H1 (cell line): Measurements from ENCODE around the gene TSPAN15. TPM values are rescaled to one million over a fixed set of nuclear protein-coding genes. Genes with fewer than 3 reads are reported as not detected.

ENCODE experiments used
- CTCF ChIA-PET: fragments of 300-600 bp; sonication (Branson Sonifier 250); formaldehyde crosslinking; loops from one replicate; lab custom pipeline; 2021; ENCODE audit not compliant: partially characterized antibody; lab: Charles Lee
- POLR2A ChIA-PET: fragments of 300-600 bp; sonication (Branson Sonifier 250); formaldehyde crosslinking; loops from one replicate; lab custom pipeline; 2021; ENCODE audit warnings: inconsistent platforms; ENCODE audit not compliant: partially characterized antibody; lab: Charles Lee
- DNase-seq, 2 experiments: peaks; one replicate each; pipeline versions ENCODE4 v3.0.0 to v3.0.0-alpha.2; 2010 to 2022; ENCODE audit warnings: low spot score in 2 of 2, low read depth in 1 of 2, mixed read lengths in 1 of 2
- FAIRE-seq: peaks from 2 replicates; lab custom pipeline; 2011; peaks lifted over from hg19 to GRCh38; lab: Jason Lieb, UNC
- H2AFZ ChIP-seq: 2 replicates; pipeline ENCODE4 v1.8.1; 2012; ENCODE audit warnings: low read length, inconsistent platforms
- H2AK5ac ChIP-seq: 2 replicates; pipeline ENCODE4 v1.6.1; 2013; ENCODE audit warnings: low read depth, low read length
- H2BK120ac ChIP-seq: replicated peaks from 2 replicates; pipeline ENCODE3; 2013; ENCODE audit warnings: low read depth, low read length, inconsistent platforms
- H2BK12ac ChIP-seq: 2 replicates; pipeline ENCODE4 v1.6.1; 2013; ENCODE audit warnings: low read depth, low read length
- H2BK15ac ChIP-seq: 2 replicates; pipeline ENCODE4 v1.6.1; 2013; ENCODE audit warnings: low read length
- H2BK20ac ChIP-seq: 2 replicates; pipeline ENCODE4 v1.6.1; 2013; ENCODE audit warnings: low read length
- H2BK5ac ChIP-seq: 2 replicates; pipeline ENCODE4 v1.6.1; 2013; ENCODE audit warnings: low read depth, low read length
- H3K14ac ChIP-seq: 2 replicates; pipeline ENCODE4 v1.6.1; 2013; ENCODE audit warnings: inconsistent platforms; ENCODE audit not compliant: insufficient read length
- H3K18ac ChIP-seq: 2 replicates; pipeline ENCODE4 v1.6.1; 2013; ENCODE audit warnings: low read length; ENCODE audit errors: extremely low read depth
- H3K23ac ChIP-seq: 2 replicates; pipeline ENCODE4 v1.6.1; 2013; ENCODE audit warnings: inconsistent platforms; ENCODE audit not compliant: insufficient read length
- H3K23me2 ChIP-seq: 2 replicates; pipeline ENCODE4 v1.6.1; 2013; ENCODE audit warnings: low read depth, low read length
- H3K27ac ChIP-seq: 2 replicates; pipeline ENCODE4 v1.6.1; 2011; ENCODE audit warnings: low read depth, low read length, inconsistent platforms
- H3K27me3 ChIP-seq, 4 experiments: replicated peaks in 1 of 4; 1 replicate in 1 of 4; 2 replicates in 3 of 4; pipeline versions ENCODE4 v1.6.1 to v1.8.1; 2011 to 2013; ENCODE audit warnings: low read length in 3 of 4, mild to moderate bottlenecking in 3 of 4, inconsistent platforms in 2 of 4, mixed read lengths in 2 of 4, moderate library complexity in 1 of 4; ENCODE audit not compliant: control insufficient read depth in 3 of 4, insufficient read depth in 3 of 4; ENCODE audit errors: extremely low read depth in 1 of 4
- H3K36me3 ChIP-seq, 4 experiments: 2 replicates each; pipeline versions ENCODE4 v1.6.1 to v1.8.1; 2011 to 2013; ENCODE audit warnings: mild to moderate bottlenecking in 4 of 4, low read length in 3 of 4, moderate library complexity in 2 of 4, control low read depth in 1 of 4, inconsistent platforms in 1 of 4; ENCODE audit not compliant: insufficient read depth in 4 of 4, control insufficient read depth in 2 of 4
- H3K4ac ChIP-seq: replicated peaks from 2 replicates; pipeline ENCODE3; 2013; ENCODE audit warnings: low read length, low read depth, mixed read lengths, inconsistent platforms; ENCODE audit not compliant: insufficient read length
- H3K4me1 ChIP-seq, 4 experiments: replicated peaks in 1 of 4; 1 replicate in 1 of 4; 2 replicates in 3 of 4; pipeline versions ENCODE4 v1.6.1 to v1.8.1; 2011 to 2013; ENCODE audit warnings: low read length in 3 of 4, inconsistent platforms in 2 of 4, mixed read lengths in 1 of 4; ENCODE audit not compliant: insufficient read depth in 4 of 4, control insufficient read depth in 3 of 4
- H3K4me2 ChIP-seq, 2 experiments: 2 replicates each; pipeline versions ENCODE4 v1.6.1 to v1.8.1; 2011 to 2013; ENCODE audit warnings: low read depth in 2 of 2, low read length in 2 of 2, control low read depth in 1 of 2, inconsistent platforms in 1 of 2, mild to moderate bottlenecking in 1 of 2; ENCODE audit not compliant: insufficient read depth in 1 of 2
- H3K4me3 ChIP-seq, 4 experiments: fragments of 200-600, 300-600 bp in 1 of 4; sonication (generic), shearing (Covaris generic), sonication (Bioruptor Twin) in 1 of 4; 2 replicates each; pipeline versions ENCODE4 v1.5.1 to v1.8.1; 2011 to 2016; ENCODE audit warnings: low read length in 4 of 4, low read depth in 3 of 4, control low read depth in 2 of 4, inconsistent platforms in 2 of 4, mild to moderate bottlenecking in 2 of 4, mixed read lengths in 1 of 4, moderate library complexity in 1 of 4; ENCODE audit not compliant: insufficient read depth in 2 of 4; ENCODE audit errors: extremely low read depth in 1 of 4
- H3K56ac ChIP-seq: replicated peaks from 2 replicates; pipeline ENCODE3; 2013; ENCODE audit warnings: low read depth, mild to moderate bottlenecking, mixed read lengths, low read length, inconsistent platforms; ENCODE audit not compliant: insufficient read length
- H3K79me1 ChIP-seq: 2 replicates; pipeline ENCODE4 v1.6.1; 2013; ENCODE audit warnings: low read depth, low read length, control low read depth
- H3K79me2 ChIP-seq, 2 experiments: 2 replicates each; pipeline versions ENCODE4 v1.6.1 to v1.8.1; 2012 to 2013; ENCODE audit warnings: low read length in 2 of 2, mild to moderate bottlenecking in 2 of 2, inconsistent platforms in 1 of 2; ENCODE audit not compliant: insufficient read depth in 2 of 2, control insufficient read depth in 1 of 2
- H3K9ac ChIP-seq, 4 experiments: replicated peaks in 1 of 4; 1 replicate in 1 of 4; 2 replicates in 3 of 4; pipeline versions ENCODE4 v1.6.1 to v1.8.1; 2011 to 2013; ENCODE audit warnings: low read depth in 3 of 4, low read length in 3 of 4, control low read depth in 2 of 4, mild to moderate bottlenecking in 2 of 4, moderate library complexity in 2 of 4, inconsistent platforms in 1 of 4; ENCODE audit errors: extremely low read depth in 1 of 4
- H3K9me3 ChIP-seq, 2 experiments: 2 replicates each; pipeline versions ENCODE4 v1.6.1 to v1.8.1; 2012 to 2013; ENCODE audit warnings: mild to moderate bottlenecking in 2 of 2, moderate library complexity in 2 of 2, control low read depth in 1 of 2, inconsistent platforms in 1 of 2, low read depth in 1 of 2, low read length in 1 of 2, mixed read lengths in 1 of 2; ENCODE audit not compliant: insufficient read depth in 2 of 2
- H4K20me1 ChIP-seq, 2 experiments: replicated peaks in 1 of 2; 2 replicates each; pipeline versions ENCODE3 to v1.8.1; 2011 to 2013; ENCODE audit warnings: inconsistent platforms in 2 of 2, low read length in 2 of 2, mild to moderate bottlenecking in 1 of 2; ENCODE audit not compliant: insufficient read depth in 2 of 2, control insufficient read depth in 1 of 2
- H4K5ac ChIP-seq: 2 replicates; pipeline ENCODE4 v1.6.1; 2013; ENCODE audit warnings: low read length, low read depth, mixed read lengths, inconsistent platforms; ENCODE audit not compliant: insufficient read length
- H4K8ac ChIP-seq: 2 replicates; pipeline ENCODE4 v1.8.0; 2013; ENCODE audit warnings: mild to moderate bottlenecking, moderate library complexity, low read length, inconsistent platforms; ENCODE audit not compliant: insufficient read depth; ENCODE audit errors: extremely low read depth
- H4K91ac ChIP-seq: replicated peaks from 2 replicates; pipeline ENCODE3; 2013; ENCODE audit warnings: low read length, mixed read lengths, inconsistent platforms; ENCODE audit not compliant: insufficient read length
- CBX5 ChIP-seq: fragments of 300-800, 300-1000 bp; sonication (generic); IDR thresholded peaks from 2 replicates; pipeline ENCODE4 v1.7.1; 2016; ENCODE audit warnings: antibody characterized with exemption, low read length, low read depth
- CEBPB ChIP-seq: IDR thresholded peaks from 2 replicates; pipeline ENCODE4 v1.6.1; 2012; ENCODE audit warnings: low read depth, low read length
- CHD2 ChIP-seq: IDR thresholded peaks from 2 replicates; pipeline ENCODE4 v1.6.1; 2012; ENCODE audit warnings: low read length, improper control_type of control experiment
- EZH2 ChIP-seq: fragments of 200-600 bp; sonication (generic); IDR thresholded peaks from 2 replicates; pipeline ENCODE4 v1.7.1; 2012; ENCODE audit warnings: low read depth, mild to moderate bottlenecking, moderate library complexity, low read length, inconsistent platforms; ENCODE audit not compliant: severe bottlenecking
- GABPA ChIP-seq: IDR thresholded peaks from 2 replicates; pipeline ENCODE4 v1.6.1; 2011; ENCODE audit warnings: mild to moderate bottlenecking, low read length, moderate library complexity, borderline replicate concordance; ENCODE audit not compliant: insufficient read depth
- POU5F1 ChIP-seq: IDR thresholded peaks from 2 replicates; pipeline ENCODE4 v1.6.1; 2011; ENCODE audit warnings: low read depth, mild to moderate bottlenecking, low read length, moderate library complexity
- RNF2 ChIP-seq: fragments of 200-900, 300-1000 bp; sonication (generic); IDR thresholded peaks from 2 replicates; pipeline ENCODE4 v1.7.1; 2016; ENCODE audit warnings: borderline replicate concordance, low read depth, mild to moderate bottlenecking, antibody characterized with exemption, low read length; ENCODE audit not compliant: poor library complexity, severe bottlenecking; ENCODE audit errors: missing control alignments
- RXRA ChIP-seq: IDR thresholded peaks from 2 replicates; pipeline ENCODE4 v1.6.1; 2011; ENCODE audit warnings: low read depth, mild to moderate bottlenecking, low read length, moderate library complexity; ENCODE audit not compliant: insufficient read depth
- SIN3A ChIP-seq, 2 experiments: IDR thresholded peaks in 1 of 2; conservative IDR thresholded peaks in 1 of 2; 2 replicates each; pipeline ENCODE4 v1.6.1; 2011 to 2012; ENCODE audit warnings: low read length in 2 of 2, improper control_type of control experiment in 1 of 2, low read depth in 1 of 2, mild to moderate bottlenecking in 1 of 2
- TEAD4 ChIP-seq: IDR thresholded peaks from 2 replicates; pipeline ENCODE4 v1.6.1; 2012; ENCODE audit warnings: low read depth, low read length, inconsistent platforms, mixed read lengths
- ZNF274 ChIP-seq: IDR thresholded peaks from 2 replicates; pipeline ENCODE4 v1.7.0; 2012; ENCODE audit warnings: low read length, borderline replicate concordance; ENCODE audit errors: extremely low read depth
- WGBS, 2 experiments: shearing (Covaris generic) in 1 of 2; methylation state at CpG; one replicate each; pipeline versions ENCODE4 v1.1.6 to v1.1.7; 2013 to 2015; ENCODE audit warnings: low lambda C conversion rate in 2 of 2, mixed read lengths in 2 of 2, inconsistent platforms in 1 of 2, low coverage in 1 of 2, missing lambda C conversion rate in 1 of 2; ENCODE audit not compliant: insufficient replicate concordance in 2 of 2, insufficient coverage in 1 of 2, insufficient read length in 1 of 2; ENCODE audit errors: extremely low coverage in 1 of 2, missing lambda C conversion rate in 1 of 2; 5-methylcytosine and 5-hydroxymethylcytosine counted together
- polyA plus RNA-seq, 7 experiments: library from polyadenylated mRNA; depleted of rRNA in 3 of 7; stranded (reverse) in 5 of 7; unstranded in 2 of 7; fragments of >200 nt in 5 of 7; fragments of 200-250 nt in 2 of 7; gene quantifications; 1 replicate in 5 of 7; 2 replicates in 1 of 7; 4 replicates in 1 of 7; pipeline versions ENCODE4 v1.2.1 to v1.2.3, GENCODE V29; 2011 to 2013; ENCODE audit warnings: missing spikeins in 2 of 7, mixed read lengths in 2 of 7
- total RNA-seq: library from RNA; stranded (reverse); fragmentation: NEBNext Ultra II Directional; extraction: Animal tissue kit (Norgen Biotek cat#: 25700); gene quantifications from 2 replicates; pipeline ENCODE4 v1.2.1, GENCODE V29; 2021
- TF ChIP-seq, protein P1 (sequence below): IDR thresholded peaks from 2 replicates; pipeline ENCODE4 v1.6.1; 2011; ENCODE audit warnings: low read depth, mild to moderate bottlenecking, low read length; ENCODE audit not compliant: insufficient read depth

TSPAN15 gene
- total and polyA plus RNA-seq, 2 of the 8 experiments (the other 6 are each of a cell fraction or from before 2014, with no cell fraction given), result 9.7 to 20.0 TPM

DNA sequence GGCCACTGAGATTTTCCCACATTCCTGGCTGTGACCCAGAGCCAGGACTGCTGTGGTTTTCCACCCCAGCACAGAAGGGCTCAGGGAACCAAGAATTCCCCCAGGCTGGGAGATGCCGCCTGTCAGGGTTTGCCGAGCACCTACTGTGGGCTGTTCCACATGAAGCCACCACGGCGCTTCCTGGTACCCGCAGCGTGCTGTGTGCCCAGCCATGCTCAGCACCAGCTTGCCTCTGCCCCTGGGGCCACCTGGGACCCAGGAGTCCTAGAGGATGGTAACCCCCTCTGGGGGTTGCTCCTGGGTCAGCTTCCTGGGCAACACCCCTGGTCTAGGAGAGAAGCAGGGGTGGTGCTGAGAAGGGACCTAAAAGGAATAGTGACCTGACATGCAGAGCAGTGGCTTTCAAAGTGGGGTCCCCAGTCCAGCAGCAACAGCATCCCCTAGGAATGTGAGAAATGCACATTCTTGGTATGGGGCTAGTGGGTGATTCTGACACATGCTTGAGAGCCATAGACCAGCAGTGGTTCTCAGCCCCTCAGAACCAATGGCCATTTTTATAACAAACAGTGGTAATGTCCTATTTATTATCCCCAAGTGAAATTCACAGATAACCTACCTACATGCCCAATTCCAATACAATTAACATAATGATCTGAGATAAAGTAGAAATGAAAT, 53.4 kb downstream of the TSPAN15 start:
- Histone ChIP-seq H3K4me3 (no peak overlapping the region), H3K27ac (no peak overlapping the region), H3K4me2 (no peak overlapping the region), H3K79me1 (no peaks in the 10 kb centered on the region), H2BK20ac (no peak overlapping the region), H4K5ac (no peak overlapping the region), H3K4me1 (peaks cover 0 to 6% (median 5%) of the 10 kb centered on the region in 4 experiments; a peak in 5 of 7 replicates), H4K20me1 (no peaks in the 10 kb centered on the region), H3K9ac (no peak overlapping the region), H3K23me2 (no peaks in the 10 kb centered on the region), H3K9me3 (no peaks in the 10 kb centered on the region), H3K23ac (no peak overlapping the region), H3K79me2 (no peaks in the 10 kb centered on the region), H4K91ac (no peak overlapping the region), H2AFZ (no peak overlapping the region), H4K8ac (no peak overlapping the region), H3K4ac (no peak overlapping the region), H2AK5ac (no peak overlapping the region), H2BK5ac (no peak overlapping the region), H3K36me3 (no peaks in the 10 kb centered on the region), H3K27me3 (no peaks in the 10 kb centered on the region), H3K56ac (no peak overlapping the region), H2BK120ac (no peak overlapping the region), H2BK12ac (no peak overlapping the region), H2BK15ac (no peak overlapping the region), H3K14ac (no peak overlapping the region), H3K18ac (no peak overlapping the region)
- POLR2A ChIA-PET, result interaction anchor here (0.6 kb wide), 1 partner anchor 791 kb away, joined by 4 read pairs; no protein-coding TSS in a partner anchor
- 94% methylated on average over 6 of the region's 6 CpGs; no CpG with 5 or more reads in 1 of the 2 experiments for WGBS, 2 experiments
- FAIRE-seq (no peak), DNase-seq (no peak)
- CTCF ChIA-PET, result interaction anchor here (0.8 to 28.6 kb wide), 9 partner anchors 8 to 145 kb away, joined by 3 to 1068 read pairs (median 4); partner anchors contain the start of gene TSPAN15
- TF ChIP-seq RNF2, result no peak
- TF ChIP-seq, protein P1, sequence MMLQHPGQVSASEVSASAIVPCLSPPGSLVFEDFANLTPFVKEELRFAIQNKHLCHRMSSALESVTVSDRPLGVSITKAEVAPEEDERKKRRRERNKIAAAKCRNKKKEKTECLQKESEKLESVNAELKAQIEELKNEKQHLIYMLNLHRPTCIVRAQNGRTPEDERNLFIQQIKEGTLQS, result no peak
- no peak for TF ChIP-seq EZH2
- no peak for TF ChIP-seq POU5F1
- TF ChIP-seq CBX5, result no peak
- TF ChIP-seq SIN3A (conservative IDR thresholded peaks at IDR 0.05 in 1 of 2, IDR thresholded peaks at IDR 0.05 in 1 of 2; ENCODE audit: low read depth in 1 of 2, low read length in 2 of 2), result no peak
- no peak for TF ChIP-seq RXRA
- TF ChIP-seq CHD2, result no peak
- TF ChIP-seq TEAD4, result no peak
- TF ChIP-seq GABPA, result no peak
- TF ChIP-seq CEBPB, result no peak
- no peak for TF ChIP-seq ZNF274
